NCI-H446 (cell line): ENCODE data around the gene OAS3.

Source experiments
- DNase-seq, 2 experiments: peaks; one replicate each; lab custom pipeline; 2025; lab: John Stamatoyannopoulos, UW

OAS3 gene

DNA sequence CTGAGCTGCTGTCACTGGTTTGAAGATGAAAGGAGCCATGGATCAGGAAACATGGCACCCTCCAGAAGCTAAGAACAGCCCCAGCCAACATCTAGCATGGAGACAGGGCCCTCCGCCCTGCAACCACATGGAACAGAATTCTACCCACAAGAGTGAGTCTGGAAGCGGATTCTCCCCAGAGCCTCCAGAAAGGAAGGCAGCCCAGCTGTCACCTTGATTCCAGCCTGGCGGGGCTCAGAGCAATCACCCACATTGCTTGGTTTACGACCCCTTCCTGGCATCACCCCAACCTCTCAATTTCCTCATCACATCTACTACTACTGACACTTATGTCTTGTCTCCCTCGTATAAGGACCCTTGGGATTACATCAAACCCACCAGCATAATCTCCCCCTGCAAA, 78.5 kb downstream of the OAS3 start:
- no peak for DNase-seq

GRCh38 chr12:113019025-113019424, 80.8 kb downstream of the OAS3 start:
- DNase-seq: peak in 1 of 2 experiments; percentile 4

DNA sequence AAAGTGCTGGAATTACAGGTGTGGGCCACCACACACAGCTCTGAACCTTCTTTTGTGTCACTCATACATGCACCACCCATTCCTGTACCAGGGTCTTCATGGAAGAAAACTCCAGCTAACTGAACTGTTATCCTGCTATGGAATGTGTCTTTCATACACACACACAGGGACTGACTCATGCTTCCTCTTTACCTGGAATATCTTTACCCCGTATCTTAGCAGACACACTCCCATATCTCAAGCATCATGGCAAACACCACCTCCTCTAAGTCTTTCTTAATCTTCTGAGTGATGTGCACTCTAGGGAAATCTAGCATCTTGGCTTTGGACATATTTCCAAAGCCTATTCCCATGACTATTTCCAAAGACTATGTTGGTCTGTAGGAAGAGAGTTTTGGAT, 83.2 kb downstream of the OAS3 start:
- DNase-seq: no peak
